Parathyroid adenoma (tissue), 2 donors: ENCODE measurements around the gene BCL2L11.

Experiments used
- H2AFZ ChIP-seq: fragments of 300-600 bp; sonication (generic); one replicate; pipeline ENCODE4 v1.7.0; 2017; ENCODE audit warnings: antibody characterized with exemption, mild to moderate bottlenecking
- H3K27ac ChIP-seq: fragments of 300-600 bp; sonication (generic); one replicate; pipeline ENCODE4 v1.7.0; 2017
- H3K27me3 ChIP-seq: fragments of 300-600 bp; sonication (generic); one replicate; pipeline ENCODE4 v1.7.0; 2017; ENCODE audit warnings: low read length; ENCODE audit not compliant: control insufficient read depth, insufficient read depth
- H3K36me3 ChIP-seq: fragments of 300-600 bp; sonication (generic); one replicate; pipeline ENCODE4 v1.7.0; 2017; ENCODE audit warnings: low read length; ENCODE audit not compliant: control insufficient read depth, insufficient read depth
- H3K4me1 ChIP-seq: fragments of 300-600 bp; sonication (generic); one replicate; pipeline ENCODE4 v1.7.0; 2017; ENCODE audit warnings: control low read depth
- H3K4me2 ChIP-seq: fragments of 300-600 bp; sonication (generic); one replicate; pipeline ENCODE4 v1.7.0; 2017; ENCODE audit warnings: low read length
- H3K4me3 ChIP-seq: fragments of 300-600 bp; sonication (generic); one replicate; pipeline ENCODE4 v1.7.0; 2017; ENCODE audit warnings: low read depth, low read length
- H3K79me2 ChIP-seq: fragments of 300-600 bp; sonication (generic); one replicate; pipeline ENCODE4 v1.7.0; 2017; ENCODE audit warnings: control low read depth
- H3K9ac ChIP-seq: fragments of 300-600 bp; sonication (generic); one replicate; pipeline ENCODE4 v1.7.0; 2017; ENCODE audit warnings: mild to moderate bottlenecking
- H3K9me3 ChIP-seq: fragments of 300-600 bp; sonication (generic); one replicate; pipeline ENCODE4 v1.7.0; 2017; ENCODE audit warnings: low read length; ENCODE audit not compliant: control insufficient read depth
- TF ChIP-seq, protein P1 (sequence below): fragments of 300-600 bp; sonication (generic); IDR thresholded peaks from one replicate; pipeline ENCODE4 v1.7.0; 2017; ENCODE audit warnings: antibody characterized with exemption, mild to moderate bottlenecking
- donor health status: primary hyperparathyroidism.

Gene BCL2L11

DNA sequence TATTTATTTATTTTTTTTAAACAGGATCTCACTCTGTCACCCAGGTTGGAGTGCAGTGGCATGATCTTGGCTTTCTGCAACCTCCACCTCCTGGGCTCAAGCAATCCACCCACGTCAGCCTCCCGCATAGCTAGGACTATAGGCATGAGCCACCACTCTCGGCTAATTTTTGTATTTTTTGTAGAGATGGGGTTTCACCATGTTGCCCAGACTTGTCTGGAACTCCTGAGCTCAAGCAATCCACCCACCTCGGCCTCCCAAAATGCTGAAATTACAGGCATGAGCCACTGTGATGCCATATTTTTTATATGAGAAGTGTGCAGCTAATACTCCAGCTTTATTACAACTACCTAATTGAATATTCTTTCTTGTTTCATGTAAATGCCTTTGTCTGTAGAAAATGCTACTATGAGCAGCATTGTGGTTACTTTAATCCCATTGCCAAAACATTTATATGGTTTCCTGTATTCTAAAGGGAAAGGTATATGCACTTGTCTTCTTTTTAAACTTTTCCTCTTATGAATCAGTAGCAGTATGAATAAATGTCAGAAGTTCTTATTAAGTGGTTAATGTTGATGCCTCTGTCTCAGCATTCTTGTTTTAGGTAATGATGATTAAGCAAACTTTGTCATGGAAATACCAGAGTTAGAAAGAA, 9.5 kb upstream of the BCL2L11 start:
- TF ChIP-seq, protein P1, sequence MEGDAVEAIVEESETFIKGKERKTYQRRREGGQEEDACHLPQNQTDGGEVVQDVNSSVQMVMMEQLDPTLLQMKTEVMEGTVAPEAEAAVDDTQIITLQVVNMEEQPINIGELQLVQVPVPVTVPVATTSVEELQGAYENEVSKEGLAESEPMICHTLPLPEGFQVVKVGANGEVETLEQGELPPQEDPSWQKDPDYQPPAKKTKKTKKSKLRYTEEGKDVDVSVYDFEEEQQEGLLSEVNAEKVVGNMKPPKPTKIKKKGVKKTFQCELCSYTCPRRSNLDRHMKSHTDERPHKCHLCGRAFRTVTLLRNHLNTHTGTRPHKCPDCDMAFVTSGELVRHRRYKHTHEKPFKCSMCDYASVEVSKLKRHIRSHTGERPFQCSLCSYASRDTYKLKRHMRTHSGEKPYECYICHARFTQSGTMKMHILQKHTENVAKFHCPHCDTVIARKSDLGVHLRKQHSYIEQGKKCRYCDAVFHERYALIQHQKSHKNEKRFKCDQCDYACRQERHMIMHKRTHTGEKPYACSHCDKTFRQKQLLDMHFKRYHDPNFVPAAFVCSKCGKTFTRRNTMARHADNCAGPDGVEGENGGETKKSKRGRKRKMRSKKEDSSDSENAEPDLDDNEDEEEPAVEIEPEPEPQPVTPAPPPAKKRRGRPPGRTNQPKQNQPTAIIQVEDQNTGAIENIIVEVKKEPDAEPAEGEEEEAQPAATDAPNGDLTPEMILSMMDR, result no peak

DNA sequence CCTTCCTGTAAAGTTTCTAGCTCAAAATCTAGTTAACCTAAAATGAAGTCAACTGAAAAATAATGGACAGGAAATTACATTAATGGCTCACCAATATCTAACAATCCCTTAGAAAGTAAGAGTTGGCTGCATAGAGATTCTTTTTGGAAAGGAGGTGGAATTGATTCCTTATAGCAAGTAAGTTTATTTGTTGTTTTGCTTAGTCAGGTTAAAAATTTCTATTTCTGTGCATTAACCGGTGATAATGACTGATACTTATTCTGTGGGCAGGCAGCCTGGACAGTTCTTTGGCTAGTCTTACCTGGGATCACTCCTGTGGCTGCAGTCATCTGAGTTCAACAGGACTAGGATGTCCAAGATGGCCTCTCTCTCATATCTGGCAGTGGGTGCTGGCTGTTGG, 6.9 kb upstream of the BCL2L11 start:
- H3K27me3 ChIP-seq, result no peaks in the 10 kb centered on the region

More for the DNA sequence above, 9.5 kb upstream of the BCL2L11 start:
- H3K9me3 ChIP-seq, result no peaks in the 10 kb centered on the region
- no peaks in the 10 kb centered on the region for H3K36me3 ChIP-seq
- no peak overlapping the region for H2AFZ ChIP-seq
- no peaks in the 10 kb centered on the region for H3K4me1 ChIP-seq
- H3K9ac ChIP-seq, result no peak overlapping the region
- H3K79me2 ChIP-seq, result no peaks in the 10 kb centered on the region
- no peaks in the 10 kb centered on the region for H3K27me3 ChIP-seq
- no peak overlapping the region for H3K4me3 ChIP-seq
- H3K4me2 ChIP-seq, result no peak overlapping the region
- H3K27ac ChIP-seq, result no peak overlapping the region

DNA sequence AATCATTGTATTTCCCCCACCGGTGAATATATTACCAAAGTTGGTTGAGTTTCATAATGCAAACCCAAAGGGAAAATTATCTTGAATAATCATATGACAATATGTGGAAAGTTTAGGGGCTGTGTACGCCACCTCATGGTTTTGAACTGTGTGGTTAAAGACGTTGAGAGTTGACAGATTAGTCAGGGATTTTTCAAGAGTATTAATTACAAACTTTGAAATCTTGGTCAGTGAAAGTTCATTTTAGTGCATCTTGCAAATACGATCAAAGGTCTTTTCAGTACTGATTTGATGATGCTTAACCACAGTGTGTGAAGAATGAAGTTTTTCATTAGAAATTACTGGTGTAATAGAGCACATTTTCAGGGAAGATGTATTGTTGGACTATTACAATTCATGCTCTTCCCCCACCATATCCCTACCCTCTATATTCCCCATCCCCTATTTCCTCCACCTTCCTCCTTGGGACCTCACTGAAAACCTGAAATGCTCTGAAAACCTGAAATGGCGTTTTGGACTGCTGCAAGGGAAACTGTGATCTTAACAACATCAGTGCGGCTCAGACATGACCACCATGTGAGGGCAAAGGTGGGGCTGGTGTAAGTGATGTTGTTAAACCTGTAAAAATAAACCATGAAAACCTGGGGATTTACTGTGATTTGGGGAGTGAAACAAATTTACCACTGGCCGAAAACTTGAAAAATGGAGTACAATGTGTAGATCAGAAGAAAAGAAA, 4.5 kb upstream of the BCL2L11 start:
- H3K4me2 ChIP-seq, result no peak overlapping the region
- H3K4me1 ChIP-seq, result no peaks in the 10 kb centered on the region
- H3K9me3 ChIP-seq, result no peaks in the 10 kb centered on the region
- no peak overlapping the region for H3K27ac ChIP-seq
- no peaks in the 10 kb centered on the region for H3K36me3 ChIP-seq
- H2AFZ ChIP-seq, result no peak overlapping the region
- TF ChIP-seq, protein P1, result no peak
- no peak overlapping the region for H3K9ac ChIP-seq
- no peaks in the 10 kb centered on the region for H3K79me2 ChIP-seq
- no peaks in the 10 kb centered on the region for H3K27me3 ChIP-seq
- no peak overlapping the region for H3K4me3 ChIP-seq

More for the DNA sequence above, 6.9 kb upstream of the BCL2L11 start:
- Histone ChIP-seq H3K4me2 (no peak overlapping the region), H2AFZ (no peak overlapping the region), H3K4me1 (no peaks in the 10 kb centered on the region), H3K9me3 (no peaks in the 10 kb centered on the region), H3K9ac (no peak overlapping the region), H3K36me3 (no peaks in the 10 kb centered on the region), H3K4me3 (no peak overlapping the region), H3K27ac (no peak overlapping the region), H3K79me2 (no peaks in the 10 kb centered on the region)
- TF ChIP-seq, protein P1, result no peak

DNA sequence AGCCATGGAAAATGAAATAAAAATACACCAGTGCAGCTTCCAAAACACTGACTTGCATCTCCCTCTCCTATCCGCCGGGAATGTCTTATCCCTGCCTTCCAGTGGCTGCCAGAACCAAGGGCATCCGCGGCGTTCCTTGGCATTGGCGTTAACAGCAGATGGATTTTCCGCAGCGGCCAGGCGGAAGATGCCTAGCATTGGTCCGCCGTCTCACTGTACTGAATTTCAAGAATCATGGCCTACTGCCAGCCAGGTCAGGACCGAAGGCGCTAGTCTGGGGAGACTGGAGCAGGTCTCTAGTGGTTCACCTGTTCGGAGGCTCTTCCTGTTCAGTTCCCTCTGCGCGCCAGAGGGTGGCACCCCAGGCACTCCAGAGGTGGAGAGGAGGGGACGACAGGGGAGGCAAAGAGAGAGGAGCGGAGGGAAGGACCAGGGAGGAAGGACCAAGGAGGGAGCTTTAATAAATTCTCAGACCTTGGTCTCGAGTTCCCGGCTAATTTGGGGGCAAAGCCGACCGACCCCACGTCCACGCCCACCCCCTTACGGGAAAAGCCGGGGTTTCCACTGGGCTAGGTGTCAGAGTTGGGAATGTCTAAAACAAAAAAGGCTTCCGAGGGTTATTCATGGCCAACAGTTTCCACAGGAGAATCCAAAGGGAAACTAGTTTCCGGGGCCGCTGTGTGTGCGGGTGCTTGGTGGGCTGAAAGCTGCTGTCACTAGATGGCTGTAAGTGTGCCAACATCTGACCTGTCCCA, 3.7 kb upstream of the BCL2L11 start:
- Histone ChIP-seq H3K4me1 (no peaks in the 10 kb centered on the region), H2AFZ (peak overlapping the region; percentile 78), H3K36me3 (no peaks in the 10 kb centered on the region), H3K4me3 (no peak overlapping the region), H3K9ac (no peak overlapping the region), H3K79me2 (no peaks in the 10 kb centered on the region), H3K27ac (no peak overlapping the region), H3K27me3 (no peaks in the 10 kb centered on the region), H3K9me3 (no peaks in the 10 kb centered on the region), H3K4me2 (peak overlapping the region; percentile 66)
- TF ChIP-seq, protein P1, result peak; percentile 94
